Fibroblast of skin of scalp (primary cell): Measurements from ENCODE around the gene PNPLA3. TPM values are rescaled to one million over a fixed set of nuclear protein-coding genes. Genes with fewer than 3 reads are reported as not detected.

Source experiments
- DNase-seq: peaks from one replicate; pipeline ENCODE4 v3.0.0-alpha.2; 2013
- polyA plus RNA-seq, 2 experiments: library from polyadenylated mRNA; unstranded; fragments of 120-200 nt; gene quantifications; one replicate each; pipeline ENCODE4 v1.2.1, GENCODE V29; 2013; ENCODE audit not compliant: insufficient read length in 2 of 2

The PNPLA3 gene
- polyA plus RNA-seq (2013, experiment 1 of 2; ENCODE audit: insufficient read length) = 2.2 TPM
- 2.0 TPM for polyA plus RNA-seq (2013, experiment 2 of 2; ENCODE audit: insufficient read length)

- peak; percentile 89 for DNase-seq
Measured at GRCh38 chr22:43923631-43924464, at the start of gene PNPLA3. TSS of gene PNPLA3 (plus strand) at chr22:43923805. CDS start at chr22:43923912, 107 bp downstream.

- DNase-seq = no peak
Measured at GRCh38 chr22:43876866-43877509, 46.6 kb upstream of the PNPLA3 start.

GRCh38 chr22:43878079-43878795 lies 45.4 kb upstream of the PNPLA3 start:
- DNase-seq = no peak

GRCh38 chr22:43878831-43879550 lies 44.6 kb upstream of the PNPLA3 start:
- DNase-seq = no peak

- no peak for DNase-seq
Measured at GRCh38 chr22:43879901-43880540, 43.6 kb upstream of the PNPLA3 start.

GRCh38 chr22:43880541-43880991 lies 43.0 kb upstream of the PNPLA3 start:
- DNase-seq = no peak

- DNase-seq = no peak
Measured at GRCh38 chr22:43881091-43882061, 42.2 kb upstream of the PNPLA3 start.

GRCh38 chr22:43882122-43882767 lies 41.4 kb upstream of the PNPLA3 start:
- no peak for DNase-seq

- peak; percentile 65 for DNase-seq
Measured at GRCh38 chr22:43883012-43883661, 40.5 kb upstream of the PNPLA3 start.

- no peak for DNase-seq
Measured at GRCh38 chr22:43883719-43884415, 39.7 kb upstream of the PNPLA3 start.

GRCh38 chr22:43884600-43885318 lies 38.8 kb upstream of the PNPLA3 start:
- DNase-seq = peak; percentile 42

- no peak for DNase-seq
Measured at GRCh38 chr22:43885319-43885671, 38.3 kb upstream of the PNPLA3 start.

GRCh38 chr22:43885786-43886185 lies 37.8 kb upstream of the PNPLA3 start:
- DNase-seq = no peak

GRCh38 chr22:43886231-43886630 lies 37.4 kb upstream of the PNPLA3 start:
- DNase-seq = no peak

- no peak for DNase-seq
Measured at GRCh38 chr22:43887391-43887790, 36.2 kb upstream of the PNPLA3 start.

GRCh38 chr22:43888740-43889139 lies 34.9 kb upstream of the PNPLA3 start:
- DNase-seq = no peak

GRCh38 chr22:43889201-43889859 lies 34.3 kb upstream of the PNPLA3 start:
- DNase-seq = no peak

- peak; percentile 14 for DNase-seq
Measured at GRCh38 chr22:43889860-43890253, 33.7 kb upstream of the PNPLA3 start.
